HEK293T (cell line): Measurements from ENCODE around the gene MAP3K21.

Source experiments
- ARNT ChIP-seq: fragments of 450-650 bp; IDR thresholded peaks from 2 replicates; pipeline ENCODE4 v1.6.1; 2017; ENCODE audit warnings: mild to moderate bottlenecking
- HDGF ChIP-seq: fragments of 450-650 bp; IDR thresholded peaks from 2 replicates; pipeline ENCODE4 v1.6.1; 2017; ENCODE audit warnings: antibody characterized with exemption, borderline replicate concordance
- SUZ12 ChIP-seq: fragments of 450-650 bp; IDR thresholded peaks from 2 replicates; pipeline ENCODE4 v1.6.1; 2016; ENCODE audit warnings: mild to moderate bottlenecking

GRCh38 chr1:233331676-233332519 is 4.4 kb downstream of the MAP3K21 start:
- TF ChIP-seq SUZ12 = no peak
- no peak for TF ChIP-seq HDGF
- no peak for TF ChIP-seq ARNT
